Calu3 (cell line): ENCODE data around the gene NWD2. TPM values are rescaled to one million over a fixed set of nuclear protein-coding genes. Genes with fewer than 3 reads are reported as not detected.

Experiments
- BruUV-seq: library from RNA; stranded (reverse); fragments of 400-500 nt; replicated peaks from 2 replicates; lab custom pipeline; 2021; lab: Mats Ljungman, UMichigan
- CTCF ChIA-PET: fragments of 300-600 bp; sonication (Branson Sonifier 250); formaldehyde crosslinking; loops from one replicate; lab custom pipeline; 2022; ENCODE audit warnings: antibody characterized with exemption; lab: Charles Lee
- DNase-seq: peaks from one replicate; pipeline ENCODE4 v3.0.0; 2022
- H3K27ac Mint-ChIP-seq: one replicate; pipeline ENCODE4 v1.8.0; 2022; ENCODE audit warnings: mixed read lengths; ENCODE audit not compliant: unreplicated experiment
- H3K27me3 Mint-ChIP-seq: one replicate; pipeline ENCODE4 v1.8.0; 2022; ENCODE audit warnings: mixed read lengths; ENCODE audit not compliant: unreplicated experiment
- H3K36me3 Mint-ChIP-seq: one replicate; pipeline ENCODE4 v1.8.0; 2022; ENCODE audit warnings: mild to moderate bottlenecking, moderate library complexity, mixed read lengths; ENCODE audit not compliant: insufficient read depth, unreplicated experiment
- H3K4me1 Mint-ChIP-seq: one replicate; pipeline ENCODE4 v1.8.0; 2022; ENCODE audit warnings: mild to moderate bottlenecking, low read depth, mixed read lengths; ENCODE audit not compliant: unreplicated experiment
- H3K4me3 Mint-ChIP-seq: one replicate; pipeline ENCODE4 v1.8.0; 2022; ENCODE audit warnings: mild to moderate bottlenecking, low read depth, moderate library complexity, mixed read lengths; ENCODE audit not compliant: unreplicated experiment
- H3K9me3 Mint-ChIP-seq: one replicate; pipeline ENCODE4 v1.8.0; 2022; ENCODE audit warnings: low read depth, mixed read lengths; ENCODE audit not compliant: unreplicated experiment
- intact Hi-C: fragments of 100-400 bp; cut with micrococcal nuclease; formaldehyde crosslinking; loops from one replicate; pipeline ENCODE4 v1.10.0; 2022; ENCODE audit not compliant: unreplicated experiment
- total RNA-seq: library from RNA; stranded (reverse); gene quantifications from 2 replicates; pipeline ENCODE4 v1.2.3, GENCODE V29; 2022
- TF ChIP-seq, protein P1 (sequence below): fragments of 200-600 bp; IDR thresholded peaks from one replicate; pipeline ENCODE4 v1.8.0; 2022; ENCODE audit warnings: antibody characterized with exemption; ENCODE audit not compliant: unreplicated experiment

NWD2 gene
- total RNA-seq, 1 experiment from 2014 or later, result 1.4 TPM

DNA sequence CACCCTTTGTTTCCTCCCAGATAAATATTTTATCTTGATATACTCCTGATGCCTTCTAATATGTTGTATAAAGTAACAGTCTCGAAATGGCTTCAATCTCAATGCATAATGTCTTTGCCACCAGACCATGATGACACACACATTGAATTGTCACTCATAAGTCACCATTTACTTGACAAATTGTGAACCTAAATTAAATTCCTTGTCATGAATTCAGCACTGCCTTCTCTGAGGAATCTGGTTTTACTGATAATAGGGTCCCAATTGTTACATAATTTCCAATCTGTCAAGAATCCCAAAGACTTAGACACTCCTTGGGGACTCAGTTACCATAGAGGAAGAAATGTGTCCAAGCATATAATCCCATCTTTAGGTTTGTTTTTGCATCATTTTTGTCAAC lies 82.3 kb downstream of the NWD2 start:
- Mint-ChIP-seq H3K27ac (no peak overlapping the region), H3K4me3 (no peak overlapping the region), H3K4me1 (peaks cover 32% of the 10 kb centered on the region), H3K27me3 (no peaks in the 10 kb centered on the region), H3K36me3 (no peaks in the 10 kb centered on the region), H3K9me3 (no peaks in the 10 kb centered on the region)
- intact Hi-C loops, result no loop called here
- TF ChIP-seq, protein P1, sequence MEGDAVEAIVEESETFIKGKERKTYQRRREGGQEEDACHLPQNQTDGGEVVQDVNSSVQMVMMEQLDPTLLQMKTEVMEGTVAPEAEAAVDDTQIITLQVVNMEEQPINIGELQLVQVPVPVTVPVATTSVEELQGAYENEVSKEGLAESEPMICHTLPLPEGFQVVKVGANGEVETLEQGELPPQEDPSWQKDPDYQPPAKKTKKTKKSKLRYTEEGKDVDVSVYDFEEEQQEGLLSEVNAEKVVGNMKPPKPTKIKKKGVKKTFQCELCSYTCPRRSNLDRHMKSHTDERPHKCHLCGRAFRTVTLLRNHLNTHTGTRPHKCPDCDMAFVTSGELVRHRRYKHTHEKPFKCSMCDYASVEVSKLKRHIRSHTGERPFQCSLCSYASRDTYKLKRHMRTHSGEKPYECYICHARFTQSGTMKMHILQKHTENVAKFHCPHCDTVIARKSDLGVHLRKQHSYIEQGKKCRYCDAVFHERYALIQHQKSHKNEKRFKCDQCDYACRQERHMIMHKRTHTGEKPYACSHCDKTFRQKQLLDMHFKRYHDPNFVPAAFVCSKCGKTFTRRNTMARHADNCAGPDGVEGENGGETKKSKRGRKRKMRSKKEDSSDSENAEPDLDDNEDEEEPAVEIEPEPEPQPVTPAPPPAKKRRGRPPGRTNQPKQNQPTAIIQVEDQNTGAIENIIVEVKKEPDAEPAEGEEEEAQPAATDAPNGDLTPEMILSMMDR, result no peak
- no TSS peak for BruUV-seq
- CTCF ChIA-PET, result no interaction called here
- DNase-seq, result no peak

DNA sequence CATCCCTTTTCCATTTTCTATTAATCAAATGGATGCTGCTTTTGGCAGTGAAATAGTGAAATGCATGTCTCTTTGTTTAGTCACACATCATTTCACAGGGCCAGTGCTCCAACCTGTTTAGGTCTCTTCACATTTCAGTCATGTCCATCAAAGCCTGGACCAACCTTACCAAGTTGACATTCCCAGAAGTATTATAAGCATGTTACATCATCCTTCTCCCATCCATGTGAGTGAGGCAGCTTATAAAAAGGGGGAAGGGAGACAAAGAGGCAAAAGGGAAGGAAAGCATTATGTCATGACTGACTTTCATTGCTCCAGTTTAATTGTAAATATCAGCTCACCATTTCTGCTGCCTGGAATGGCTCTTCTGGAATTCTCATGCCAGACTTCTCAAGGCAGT lies 94.4 kb downstream of the NWD2 start:
- TF ChIP-seq, protein P1, result no peak
- intact Hi-C loops, result no loop called here
- peaks cover 11% of the 10 kb centered on the region for H3K4me1 Mint-ChIP-seq
- BruUV-seq, result no TSS peak
- no peak for DNase-seq
- peaks cover 3% of the 10 kb centered on the region for H3K9me3 Mint-ChIP-seq
- H3K36me3 Mint-ChIP-seq, result no peaks in the 10 kb centered on the region
- H3K4me3 Mint-ChIP-seq, result no peak overlapping the region
- no peak overlapping the region for H3K27ac Mint-ChIP-seq
- H3K27me3 Mint-ChIP-seq, result no peaks in the 10 kb centered on the region
- CTCF ChIA-PET, result no interaction called here

DNA sequence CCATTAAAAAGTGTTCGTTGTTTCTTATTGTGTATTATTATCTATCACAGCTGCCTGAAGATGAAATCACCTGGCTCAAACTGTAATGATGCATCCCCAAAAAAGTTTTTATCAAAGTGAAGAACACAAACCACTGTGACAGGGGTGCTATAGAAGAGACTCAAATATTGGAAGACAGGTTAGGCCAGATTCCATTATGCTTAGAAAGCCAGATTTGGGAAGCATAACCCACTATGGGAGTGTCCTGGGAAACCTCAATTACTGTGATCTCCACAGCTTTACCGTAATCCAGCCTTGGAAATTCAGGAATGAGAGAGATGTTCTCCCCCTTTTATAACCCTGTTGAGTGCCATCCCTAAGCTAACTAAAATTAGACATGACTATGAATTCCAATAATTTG lies 114.2 kb downstream of the NWD2 start:
- Mint-ChIP-seq H3K27me3 (no peaks in the 10 kb centered on the region), H3K36me3 (no peaks in the 10 kb centered on the region), H3K4me1 (no peaks in the 10 kb centered on the region), H3K4me3 (no peak overlapping the region), H3K9me3 (no peaks in the 10 kb centered on the region), H3K27ac (no peak overlapping the region)
- DNase-seq, result no peak
- CTCF ChIA-PET, result interaction anchor here (0.8 kb wide), 1 partner anchor 112 kb away, joined by 3 read pairs; no protein-coding TSS in a partner anchor
- intact Hi-C loops, result no loop called here
- TF ChIP-seq, protein P1, result no peak
- BruUV-seq, result no TSS peak

DNA sequence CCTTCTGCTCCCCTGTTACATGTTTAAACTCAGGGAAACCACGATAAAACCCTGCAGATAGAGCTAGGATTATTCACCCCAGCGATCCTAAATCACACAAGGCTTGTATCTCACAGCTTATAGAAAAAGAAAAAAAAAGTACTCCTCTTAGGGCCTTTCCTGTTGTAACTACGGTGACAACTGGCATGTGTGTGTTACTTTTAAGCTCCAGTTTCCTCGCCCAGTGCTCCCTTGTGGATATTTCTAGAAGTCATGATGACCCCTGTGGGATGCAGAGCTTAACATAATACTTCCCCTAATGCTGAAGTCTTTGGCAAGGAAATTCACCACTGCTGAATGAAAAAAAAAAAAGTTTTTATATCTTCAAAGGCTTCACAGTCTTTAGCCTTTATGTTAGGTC lies 114.7 kb downstream of the NWD2 start:
- CTCF ChIA-PET, result interaction anchor here (0.6 kb wide), 1 partner anchor 105 kb away, joined by 3 read pairs; no protein-coding TSS in a partner anchor
- Mint-ChIP-seq H3K4me3 (no peak overlapping the region), H3K9me3 (no peaks in the 10 kb centered on the region), H3K36me3 (no peaks in the 10 kb centered on the region), H3K4me1 (no peaks in the 10 kb centered on the region), H3K27ac (no peak overlapping the region), H3K27me3 (no peaks in the 10 kb centered on the region)
- TF ChIP-seq, protein P1, result no peak
- DNase-seq, result no peak
- intact Hi-C loops, result no loop called here
- no TSS peak for BruUV-seq
